Measurements from ENCODE around the gene TIMM22.
"Not testable (repeated sequence)": the region's sequence is repeated elsewhere in the genome, so short reads cannot be mapped to it uniquely, and the experiment has no call there.

Gene TIMM22

GRCh38 chr17:1036171-1036844 lies 39.4 kb downstream of the TIMM22 start:
- in situ Hi-C loops (cut with HindIII; ENCODE audit: low sequenced_read_pairs), result no loop called here

- in situ Hi-C loops (cut with HindIII; ENCODE audit: low sequenced_read_pairs), result no loop called here
These were observed 39.9 kb downstream of the TIMM22 start for GRCh38 chr17:1036845-1037237.

GRCh38 chr17:1037238-1037879 lies 40.4 kb downstream of the TIMM22 start:
- in situ Hi-C loops (cut with HindIII; ENCODE audit: low sequenced_read_pairs), result no loop called here

- in situ Hi-C loops (cut with HindIII; ENCODE audit: low sequenced_read_pairs), result no loop called here
These were observed 41.7 kb downstream of the TIMM22 start for GRCh38 chr17:1038459-1039122.

- in situ Hi-C loops (cut with HindIII; ENCODE audit: low sequenced_read_pairs), result no loop called here
These were observed 42.2 kb downstream of the TIMM22 start for GRCh38 chr17:1039123-1039507.

GRCh38 chr17:1039511-1040215 lies 42.7 kb downstream of the TIMM22 start:
- in situ Hi-C loops (cut with HindIII; ENCODE audit: low sequenced_read_pairs), result no loop called here

- in situ Hi-C loops (cut with HindIII; ENCODE audit: low sequenced_read_pairs), result no loop called here
These were observed 43.3 kb downstream of the TIMM22 start for GRCh38 chr17:1040216-1040600.

- in situ Hi-C loops (cut with HindIII; ENCODE audit: low sequenced_read_pairs), result no loop called here
These were observed 44.8 kb downstream of the TIMM22 start for GRCh38 chr17:1041746-1042145.

GRCh38 chr17:1042486-1042885 lies 45.6 kb downstream of the TIMM22 start:
- in situ Hi-C loops (cut with HindIII; ENCODE audit: low sequenced_read_pairs), result no loop called here

- in situ Hi-C loops (cut with HindIII; ENCODE audit: low sequenced_read_pairs), result no loop called here
These were observed 46.8 kb downstream of the TIMM22 start for GRCh38 chr17:1043601-1044251.

- in situ Hi-C loops (cut with HindIII; ENCODE audit: low sequenced_read_pairs), result not testable (repeated sequence)
These were observed 47.6 kb downstream of the TIMM22 start for GRCh38 chr17:1044387-1045009.

GRCh38 chr17:1045456-1045855 lies 48.5 kb downstream of the TIMM22 start:
- in situ Hi-C loops (cut with HindIII; ENCODE audit: low sequenced_read_pairs), result no loop called here

GRCh38 chr17:1047177-1047878 lies 50.4 kb downstream of the TIMM22 start:
- in situ Hi-C loops (cut with HindIII; ENCODE audit: low sequenced_read_pairs), result no loop called here

- in situ Hi-C loops (cut with HindIII; ENCODE audit: low sequenced_read_pairs), result no loop called here
These were observed 51.0 kb downstream of the TIMM22 start for GRCh38 chr17:1047879-1048470.

- in situ Hi-C loops (cut with HindIII; ENCODE audit: low sequenced_read_pairs), result not testable (repeated sequence)
These were observed 51.7 kb downstream of the TIMM22 start for GRCh38 chr17:1048516-1049115.

- in situ Hi-C loops (cut with HindIII; ENCODE audit: low sequenced_read_pairs), result no loop called here
These were observed 52.7 kb downstream of the TIMM22 start for GRCh38 chr17:1049446-1050225.

GRCh38 chr17:1050246-1050995 lies 53.5 kb downstream of the TIMM22 start:
- in situ Hi-C loops (cut with HindIII; ENCODE audit: low sequenced_read_pairs), result no loop called here

All from DLD1 (cell line).